Neuronal stem cell (in vitro differentiated cells): Measurements from ENCODE around the gene PTPN7.

ENCODE experiments used
- DNase-seq: peaks from one replicate; pipeline ENCODE4 v3.0.0-alpha.2; 2013; ENCODE audit warnings: low spot score
- H2AFZ ChIP-seq: one replicate; pipeline ENCODE4 v1.6.1; 2013; ENCODE audit warnings: mild to moderate bottlenecking, low read length, inconsistent platforms
- H2AK5ac ChIP-seq: 2 replicates; pipeline ENCODE4 v1.6.1; 2013; ENCODE audit warnings: low read depth, mild to moderate bottlenecking, inconsistent platforms, low read length, moderate library complexity, mixed read lengths
- H2BK120ac ChIP-seq: 2 replicates; pipeline ENCODE4 v1.6.1; 2013; ENCODE audit warnings: low read depth, mild to moderate bottlenecking, inconsistent platforms, low read length, moderate library complexity, mixed read lengths
- H2BK12ac ChIP-seq: one replicate; pipeline ENCODE4 v1.6.1; 2013; ENCODE audit warnings: low read length, inconsistent platforms
- H2BK15ac ChIP-seq: 2 replicates; pipeline ENCODE4 v1.6.1; 2013; ENCODE audit warnings: mild to moderate bottlenecking, low read length, inconsistent platforms, mixed read lengths
- H2BK5ac ChIP-seq: one replicate; pipeline ENCODE4 v1.6.1; 2013; ENCODE audit warnings: inconsistent platforms, mild to moderate bottlenecking, low read length, moderate library complexity
- H3K14ac ChIP-seq: one replicate; pipeline ENCODE4 v1.6.1; 2013; ENCODE audit warnings: low read length, inconsistent platforms
- H3K18ac ChIP-seq: 2 replicates; pipeline ENCODE4 v1.6.1; 2013; ENCODE audit warnings: low read length, inconsistent platforms
- H3K23ac ChIP-seq: 2 replicates; pipeline ENCODE4 v1.6.1; 2013; ENCODE audit warnings: low read depth, mild to moderate bottlenecking, mixed read lengths, low read length, inconsistent platforms; ENCODE audit not compliant: poor library complexity
- H3K27ac ChIP-seq: replicated peaks from 3 replicates; pipeline ENCODE4 v1.5.1; 2013; ENCODE audit warnings: low read length, inconsistent platforms
- H3K27me3 ChIP-seq, 3 experiments: 2 replicates each; pipeline ENCODE4 v1.6.1; 2013; ENCODE audit warnings: low read length in 3 of 3, mild to moderate bottlenecking in 2 of 3, inconsistent platforms in 1 of 3, low read depth in 1 of 3, mixed read lengths in 1 of 3, moderate library complexity in 1 of 3; ENCODE audit not compliant: control insufficient read depth in 3 of 3, insufficient read depth in 3 of 3
- H3K36me3 ChIP-seq, 2 donors: replicated peaks in 1 of 2; 2 replicates each; pipeline ENCODE4 v1.6.1; 2013; ENCODE audit warnings: low read length in 2 of 2; ENCODE audit not compliant: control insufficient read depth in 2 of 2, insufficient read depth in 2 of 2
- H3K4ac ChIP-seq: 2 replicates; pipeline ENCODE4 v1.6.1; 2013; ENCODE audit warnings: inconsistent platforms, mild to moderate bottlenecking, low read length, moderate library complexity
- H3K4me1 ChIP-seq, 2 donors: 1 replicate in 1 of 2; 2 replicates in 1 of 2; pipeline ENCODE4 v1.6.1; 2013; ENCODE audit warnings: low read length in 2 of 2, low read depth in 1 of 2; ENCODE audit not compliant: control insufficient read depth in 2 of 2, insufficient read depth in 1 of 2
- H3K4me2 ChIP-seq: one replicate; pipeline ENCODE4 v1.6.1; 2013; ENCODE audit warnings: mild to moderate bottlenecking, low read length, inconsistent platforms; ENCODE audit not compliant: insufficient read depth, poor library complexity, severe bottlenecking
- H3K4me3 ChIP-seq, 2 donors: 2 replicates each; pipeline ENCODE4 v1.5.1; 2013; ENCODE audit warnings: low read length in 2 of 2, mild to moderate bottlenecking in 2 of 2, inconsistent platforms in 1 of 2, moderate library complexity in 1 of 2
- H3K79me1 ChIP-seq: one replicate; pipeline ENCODE4 v1.6.1; 2013; ENCODE audit warnings: low read depth, mild to moderate bottlenecking, inconsistent platforms, low read length, moderate library complexity
- H3K9ac ChIP-seq: one replicate; pipeline ENCODE4 v1.6.1; 2013; ENCODE audit warnings: mild to moderate bottlenecking, low read depth, low read length, inconsistent platforms; ENCODE audit not compliant: poor library complexity
- H3K9me3 ChIP-seq, 2 donors: replicated peaks in 1 of 2; 2 replicates each; pipeline versions ENCODE3 to v1.6.1; 2013; ENCODE audit warnings: low read length in 2 of 2, mild to moderate bottlenecking in 2 of 2, inconsistent platforms in 1 of 2, low read depth in 1 of 2, mixed read lengths in 1 of 2, moderate library complexity in 1 of 2; ENCODE audit not compliant: control insufficient read depth in 2 of 2, insufficient read depth in 1 of 2
- H4K8ac ChIP-seq: one replicate; pipeline ENCODE4 v1.6.1; 2013; ENCODE audit warnings: low read depth, mild to moderate bottlenecking, inconsistent platforms, low read length, moderate library complexity
- H4K91ac ChIP-seq: one replicate; pipeline ENCODE4 v1.6.1; 2013; ENCODE audit warnings: low read length, low read depth, mild to moderate bottlenecking, inconsistent platforms; ENCODE audit not compliant: poor library complexity
- WGBS, 2 donors: extraction: QIAGEN DNeasy Blood & Tissue Kit; methylation state at CpG; one replicate each; pipeline ENCODE4 v1.1.7; 2013; ENCODE audit warnings: missing lambda C conversion rate in 2 of 2, mixed read lengths in 1 of 2; ENCODE audit not compliant: insufficient read length in 2 of 2, insufficient replicate concordance in 1 of 2; ENCODE audit errors: extremely low coverage in 2 of 2; 5-methylcytosine and 5-hydroxymethylcytosine counted together

Gene PTPN7

DNA sequence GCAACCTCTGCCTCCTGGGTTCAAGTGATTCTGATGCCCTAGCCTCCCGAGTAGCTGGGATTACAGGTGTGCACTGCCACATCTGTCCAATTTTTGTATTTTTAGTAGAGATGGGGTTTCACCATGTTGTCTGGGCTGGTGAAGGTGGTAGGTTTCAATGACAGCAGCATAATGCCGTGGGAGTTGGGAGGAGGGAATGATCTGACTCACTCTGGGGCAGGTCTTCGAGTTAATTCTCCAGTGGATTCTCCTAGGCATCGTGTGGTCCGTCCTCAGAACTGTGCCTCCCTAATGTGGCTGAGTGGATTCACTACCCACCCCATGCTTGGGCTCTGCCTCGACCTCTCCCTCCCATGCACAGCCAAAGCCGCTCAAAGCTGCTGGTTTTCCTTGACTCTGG is 39.4 kb downstream of the PTPN7 start:
- no peak for DNase-seq
- WGBS, 2 donors = no CpG with 5 or more reads among the region's 7 CpGs
- H3K4me2 ChIP-seq = no peak overlapping the region

DNA sequence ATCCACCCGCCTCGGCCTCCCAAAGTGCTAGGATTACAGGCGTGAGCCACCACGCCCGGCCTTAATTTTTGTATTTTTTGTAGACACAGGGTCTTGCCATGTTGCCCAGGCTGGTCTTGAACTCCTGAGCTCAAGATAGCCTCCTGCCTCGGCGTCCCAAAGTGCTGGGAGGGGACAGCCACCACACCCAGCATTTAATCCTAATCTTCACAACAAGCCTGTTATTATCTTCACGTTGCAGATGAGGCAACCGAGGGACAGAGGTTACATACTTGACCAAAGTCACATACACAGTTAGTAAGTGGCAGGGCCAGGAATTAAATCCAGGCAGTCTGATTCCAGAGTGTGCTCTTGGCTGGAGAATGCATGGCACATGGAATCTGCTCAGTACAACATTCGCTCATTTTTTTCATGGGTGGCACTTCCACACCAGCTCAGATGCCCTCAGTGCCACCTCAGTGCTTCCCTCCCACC is 42.5 kb downstream of the PTPN7 start:
- Histone ChIP-seq H3K79me1 (no peaks in the 10 kb centered on the region), H3K23ac (no peak overlapping the region), H3K9ac (no peak overlapping the region), H3K4me1 (peaks cover 0 to 8% of the 10 kb centered on the region in 2 donors), H3K18ac (peak overlapping the region; percentile 13), H2BK120ac (no peak overlapping the region), H3K4me2 (no peak overlapping the region), H3K9me3 (no peaks in the 10 kb centered on the region), H3K4me3 (no peak overlapping the region), H2BK12ac (no peak overlapping the region), H3K27ac (no peak overlapping the region), H3K14ac (no peak overlapping the region), H3K27me3 (peaks cover 0 to 13% (median 0%) of the 10 kb centered on the region in 3 experiments), H2BK5ac (no peak overlapping the region), H3K4ac (no peak overlapping the region), H4K8ac (no peak overlapping the region), H2BK15ac (no peak overlapping the region), H3K36me3 (no peaks in the 10 kb centered on the region), H4K91ac (peak overlapping the region; percentile 67), H2AFZ (no peak overlapping the region), H2AK5ac (no peak overlapping the region)
- WGBS, 2 donors = no CpG with 5 or more reads among the region's 10 CpGs
- no peak for DNase-seq

More for the DNA sequence above, 39.4 kb downstream of the PTPN7 start:
- Histone ChIP-seq H3K4me3 (no peak overlapping the region), H2AFZ (no peak overlapping the region), H3K14ac (no peak overlapping the region), H2BK12ac (no peak overlapping the region), H2AK5ac (no peak overlapping the region), H3K27ac (no peak overlapping the region), H3K4me1 (peaks cover 0 to 5% of the 10 kb centered on the region in 2 donors), H4K91ac (no peak overlapping the region), H2BK5ac (no peak overlapping the region), H3K4ac (no peak overlapping the region), H3K9ac (no peak overlapping the region), H3K27me3 (peaks cover 0 to 6% (median 0%) of the 10 kb centered on the region in 3 experiments), H3K79me1 (no peaks in the 10 kb centered on the region), H3K23ac (no peak overlapping the region), H2BK15ac (no peak overlapping the region), H3K36me3 (no peaks in the 10 kb centered on the region), H3K9me3 (no peaks in the 10 kb centered on the region), H2BK120ac (no peak overlapping the region), H3K18ac (no peak overlapping the region), H4K8ac (no peak overlapping the region)

DNA sequence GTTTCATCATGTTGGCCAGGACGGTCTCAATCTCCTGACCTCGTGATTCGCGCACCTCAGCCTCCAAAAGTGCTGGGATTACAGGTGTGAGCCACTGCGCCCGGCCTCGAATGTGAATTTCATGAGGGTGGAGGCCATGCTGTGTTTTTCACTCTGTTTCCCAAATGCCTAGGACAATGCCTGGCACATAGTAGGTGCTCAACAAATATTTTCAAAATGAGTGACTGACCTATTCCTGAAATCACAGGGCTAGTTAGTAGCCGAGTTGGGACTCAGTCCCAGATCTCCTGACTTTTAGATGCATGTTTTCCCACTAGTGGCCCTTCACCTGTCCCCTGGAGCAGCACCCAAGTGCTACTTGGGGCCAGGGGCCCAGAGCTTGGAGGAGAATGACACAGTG is 44.1 kb downstream of the PTPN7 start:
- no peak overlapping the region for H3K4me3 ChIP-seq
- H2BK12ac ChIP-seq = no peak overlapping the region
- H3K36me3 ChIP-seq = no peaks in the 10 kb centered on the region
- no peak overlapping the region for H3K18ac ChIP-seq
- H2BK15ac ChIP-seq = no peak overlapping the region
- no peak overlapping the region for H3K14ac ChIP-seq
- no peak overlapping the region for H3K27ac ChIP-seq
- no peak overlapping the region for H2AK5ac ChIP-seq
- no peak overlapping the region for H2BK5ac ChIP-seq
- WGBS, 2 donors = no CpG with 5 or more reads among the region's 8 CpGs
- no peak overlapping the region for H4K8ac ChIP-seq
- H3K9ac ChIP-seq = no peak overlapping the region
- H3K79me1 ChIP-seq = no peaks in the 10 kb centered on the region
- no peak overlapping the region for H2AFZ ChIP-seq
- peaks cover 0 to 13% (median 0%) of the 10 kb centered on the region in 3 experiments for H3K27me3 ChIP-seq
- H2BK120ac ChIP-seq = no peak overlapping the region
- H4K91ac ChIP-seq = no peak overlapping the region
- H3K9me3 ChIP-seq = no peaks in the 10 kb centered on the region
- DNase-seq = no peak
- H3K4ac ChIP-seq = no peak overlapping the region
- no peak overlapping the region for H3K4me2 ChIP-seq
- no peak overlapping the region for H3K23ac ChIP-seq
- H3K4me1 ChIP-seq = peaks cover 0 to 8% of the 10 kb centered on the region in 2 donors

DNA sequence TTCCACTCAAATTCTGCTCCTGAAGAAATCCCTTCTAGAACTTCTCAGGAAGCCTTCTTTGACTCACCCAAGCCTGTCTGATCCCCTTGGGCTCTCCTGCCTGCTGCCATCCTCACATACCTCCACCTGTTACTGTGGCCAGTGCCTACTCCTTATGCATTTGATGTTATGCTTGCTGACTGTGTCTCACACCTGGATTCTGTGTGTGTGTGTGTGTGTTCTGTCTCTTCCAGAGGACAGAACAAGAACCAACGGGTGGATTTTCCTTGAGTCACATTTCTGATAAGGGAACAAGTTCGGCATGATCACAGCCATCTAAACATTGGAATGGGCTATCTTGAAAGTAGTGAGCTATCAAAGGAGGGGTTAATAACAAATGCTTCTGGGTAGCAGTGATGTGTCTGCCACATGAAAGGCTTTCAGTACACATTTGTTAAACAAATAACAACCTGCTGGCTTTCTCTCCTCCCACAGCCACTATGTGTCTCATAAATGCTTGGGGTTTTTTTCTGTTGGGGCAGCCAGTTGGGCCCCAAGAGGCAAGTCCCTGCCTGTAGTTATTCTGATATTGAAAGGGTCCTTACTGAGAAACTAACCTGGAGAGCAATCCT is 46.6 kb downstream of the PTPN7 start:
- Histone ChIP-seq H3K9ac (no peak overlapping the region), H3K27me3 (peaks cover 0 to 19% (median 0%) of the 10 kb centered on the region in 3 experiments), H3K18ac (no peak overlapping the region), H3K4ac (no peak overlapping the region), H2BK5ac (no peak overlapping the region), H3K27ac (no peak overlapping the region), H3K36me3 (no peaks in the 10 kb centered on the region), H3K79me1 (no peaks in the 10 kb centered on the region), H2BK15ac (no peak overlapping the region), H2BK120ac (no peak overlapping the region), H3K23ac (no peak overlapping the region), H2AK5ac (no peak overlapping the region), H3K14ac (no peak overlapping the region), H2AFZ (no peak overlapping the region), H3K4me1 (peaks cover 0 to 11% of the 10 kb centered on the region in 2 donors), H3K4me2 (no peak overlapping the region), H2BK12ac (no peak overlapping the region), H4K8ac (no peak overlapping the region), H3K4me3 (no peak overlapping the region), H4K91ac (no peak overlapping the region), H3K9me3 (no peaks in the 10 kb centered on the region)
- no CpG with 5 or more reads among the region's 2 CpGs for WGBS, 2 donors
- no peak for DNase-seq
